IPS-NIHi7 (cell line): Measurements from ENCODE around the gene OBSCN.

Experiments
- DNase-seq: peaks from one replicate; pipeline ENCODE4 v3.0.0; 2012; ENCODE audit warnings: mixed read lengths; ENCODE audit errors: extremely low spot score

Gene OBSCN

DNA sequence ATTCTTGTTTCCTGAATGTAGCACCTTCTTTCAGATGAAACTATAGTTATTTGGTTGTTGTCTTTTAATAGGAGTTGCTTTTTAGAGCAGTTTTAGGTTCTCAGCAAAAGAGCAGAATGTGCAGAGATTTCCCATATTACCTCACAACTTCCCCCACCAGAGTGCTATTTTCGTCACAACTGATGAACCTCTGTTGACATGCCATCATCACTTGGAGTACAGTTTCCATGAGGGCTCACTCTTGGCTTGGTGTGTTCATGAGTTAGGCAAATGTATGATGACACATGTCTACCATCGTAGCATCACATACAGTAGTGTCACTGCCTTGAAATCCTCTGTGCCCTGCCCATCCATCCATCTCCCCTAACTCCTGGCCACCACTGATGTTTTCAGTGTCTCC, 38.5 kb upstream of the OBSCN start:
- DNase-seq: no peak

DNA sequence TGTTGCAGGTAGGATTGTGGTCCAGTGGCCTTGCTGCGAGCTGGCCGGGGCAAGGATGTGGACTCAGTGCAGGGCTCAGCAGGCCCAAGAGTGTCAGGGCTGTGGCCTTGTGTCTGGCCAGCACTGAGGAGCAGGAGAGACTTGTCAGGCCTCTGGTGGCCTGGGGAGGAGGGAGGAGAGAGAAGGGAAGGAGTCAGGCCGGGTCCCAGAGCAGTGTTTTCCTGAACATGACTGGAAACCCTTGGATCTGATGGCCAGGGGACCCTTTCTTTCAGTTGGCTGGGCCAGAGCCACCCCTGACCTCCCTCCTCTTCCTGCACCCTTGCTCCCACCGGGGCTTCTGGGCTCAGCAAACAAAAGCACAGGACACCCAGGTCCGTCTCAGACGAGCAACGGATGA, 37.2 kb upstream of the OBSCN start:
- DNase-seq: no peak

DNA sequence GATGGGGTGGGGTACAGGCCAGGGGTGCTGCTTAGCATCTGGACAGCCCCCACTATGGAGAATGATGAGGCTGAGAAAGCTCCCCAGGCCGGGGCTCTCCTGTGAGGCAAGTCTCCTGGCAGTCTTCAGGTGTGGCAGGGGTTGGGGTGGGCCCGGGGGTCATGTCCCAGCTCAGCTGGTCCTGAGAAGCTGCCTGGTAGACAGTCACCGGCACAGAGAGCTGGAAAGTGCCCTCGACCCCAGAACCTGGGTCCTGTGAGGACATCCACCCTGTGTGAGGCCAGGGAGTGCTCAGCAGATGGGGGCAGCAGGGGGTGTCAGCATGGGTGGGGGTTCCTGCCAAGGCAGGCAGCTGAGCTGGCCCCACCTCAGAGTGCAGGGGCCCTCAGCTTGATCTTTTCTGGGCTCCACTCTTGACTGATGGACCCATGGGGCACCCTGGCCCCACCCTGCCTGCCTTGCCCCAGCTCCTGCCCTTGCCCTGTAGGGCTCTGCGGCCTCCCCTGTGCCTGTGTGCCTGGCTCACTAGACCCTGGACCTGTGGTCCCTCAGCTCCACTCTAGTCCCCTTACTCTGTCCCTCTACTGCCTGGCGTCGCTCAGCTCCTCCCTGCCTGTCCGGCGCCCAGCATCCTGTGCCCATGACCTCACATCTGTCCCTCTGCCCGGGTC, 36.5 kb upstream of the OBSCN start:
- no peak for DNase-seq

DNA sequence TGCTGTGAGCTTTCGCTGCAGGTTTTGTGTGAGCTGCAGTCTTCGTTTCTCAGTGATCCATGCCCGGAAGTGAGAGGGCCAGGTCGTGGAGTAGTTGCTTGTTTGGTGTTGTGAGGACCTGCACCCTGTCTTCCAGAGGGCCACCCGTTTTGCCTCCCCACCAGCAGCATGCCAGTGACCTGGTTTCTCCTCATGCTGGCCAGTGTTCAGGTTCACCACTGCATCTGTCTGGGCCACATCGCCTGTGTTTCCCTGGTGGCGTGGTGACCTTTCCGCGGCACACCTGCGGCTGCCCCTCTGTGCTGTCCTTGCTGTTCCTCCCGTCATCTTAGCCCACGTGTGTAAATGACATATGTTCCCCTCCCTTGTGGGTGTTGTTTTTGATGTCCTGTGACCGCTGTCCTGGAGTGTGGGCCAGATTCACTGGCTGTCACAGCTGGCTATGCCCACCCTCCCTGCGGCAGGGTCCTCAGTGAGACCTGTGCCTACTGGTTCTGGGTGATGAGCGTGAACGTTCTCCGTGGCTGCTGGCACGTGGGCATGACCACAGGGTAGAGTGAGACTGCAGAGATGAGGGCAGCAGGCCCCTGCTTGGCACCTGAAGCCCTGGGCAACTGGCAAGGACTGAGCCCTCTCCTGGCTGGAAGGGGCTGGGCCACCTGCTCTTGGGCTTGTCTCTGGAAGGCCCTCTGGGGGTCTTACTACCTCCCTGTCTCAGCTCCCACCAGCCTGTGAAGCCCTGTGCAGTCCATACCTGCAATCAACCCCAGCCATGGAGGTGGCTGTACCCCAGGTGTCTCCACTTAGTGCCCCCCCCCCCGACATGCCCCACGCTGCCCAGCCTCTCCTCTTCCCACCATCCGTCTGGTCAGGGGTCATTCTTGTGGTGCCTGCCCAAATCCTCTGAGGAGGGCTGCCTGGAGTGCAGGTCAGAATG, 35.0 kb upstream of the OBSCN start:
- no peak for DNase-seq

DNA sequence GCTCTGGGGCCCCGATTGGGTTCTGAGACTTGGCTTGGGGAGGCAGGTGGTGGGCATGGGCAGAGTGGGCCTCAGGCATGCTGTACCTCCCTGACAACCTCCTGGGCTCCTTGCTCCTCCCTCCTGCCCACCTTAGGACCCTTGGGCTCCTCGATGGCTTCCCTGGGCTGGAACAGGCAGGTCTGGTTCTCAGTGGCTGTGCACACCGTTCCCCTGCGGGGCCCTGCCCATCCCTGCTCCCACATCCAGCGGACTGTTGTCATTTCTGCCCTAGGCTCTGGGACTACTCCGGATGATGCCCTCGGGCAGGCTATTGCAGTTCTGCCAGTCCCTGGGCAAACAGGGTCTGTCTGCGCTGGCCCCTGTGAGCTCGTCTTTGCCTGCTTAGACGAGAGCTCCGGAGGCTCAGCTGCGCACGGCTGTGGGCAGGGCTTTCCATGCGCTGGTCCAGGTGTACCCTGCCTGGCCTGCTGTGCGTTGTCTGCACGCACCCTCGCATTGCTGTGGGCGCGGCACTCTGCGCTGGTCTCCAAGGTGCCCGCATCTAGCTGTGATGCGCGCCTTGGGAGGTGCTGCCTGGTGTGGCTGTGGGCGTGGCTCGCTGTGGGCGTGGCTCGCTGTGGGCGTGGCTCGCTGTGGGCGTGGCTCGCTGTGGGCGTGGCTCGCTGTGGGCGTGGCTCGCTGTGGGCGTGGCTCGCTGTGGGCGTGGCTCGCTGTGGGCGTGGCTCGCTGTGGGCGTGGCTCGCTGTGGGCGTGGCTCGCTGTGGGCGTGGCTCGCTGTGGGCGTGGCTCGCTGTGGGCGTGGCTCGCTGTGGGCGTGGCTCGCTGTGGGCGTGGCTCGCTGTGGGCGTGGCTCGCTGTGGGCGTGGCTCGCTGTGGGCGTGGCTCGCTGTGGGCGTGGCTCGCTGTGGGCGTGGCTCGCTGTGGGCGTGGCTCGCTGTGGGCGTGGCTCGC, 34.0 kb upstream of the OBSCN start:
- DNase-seq: peak; percentile 66

DNA sequence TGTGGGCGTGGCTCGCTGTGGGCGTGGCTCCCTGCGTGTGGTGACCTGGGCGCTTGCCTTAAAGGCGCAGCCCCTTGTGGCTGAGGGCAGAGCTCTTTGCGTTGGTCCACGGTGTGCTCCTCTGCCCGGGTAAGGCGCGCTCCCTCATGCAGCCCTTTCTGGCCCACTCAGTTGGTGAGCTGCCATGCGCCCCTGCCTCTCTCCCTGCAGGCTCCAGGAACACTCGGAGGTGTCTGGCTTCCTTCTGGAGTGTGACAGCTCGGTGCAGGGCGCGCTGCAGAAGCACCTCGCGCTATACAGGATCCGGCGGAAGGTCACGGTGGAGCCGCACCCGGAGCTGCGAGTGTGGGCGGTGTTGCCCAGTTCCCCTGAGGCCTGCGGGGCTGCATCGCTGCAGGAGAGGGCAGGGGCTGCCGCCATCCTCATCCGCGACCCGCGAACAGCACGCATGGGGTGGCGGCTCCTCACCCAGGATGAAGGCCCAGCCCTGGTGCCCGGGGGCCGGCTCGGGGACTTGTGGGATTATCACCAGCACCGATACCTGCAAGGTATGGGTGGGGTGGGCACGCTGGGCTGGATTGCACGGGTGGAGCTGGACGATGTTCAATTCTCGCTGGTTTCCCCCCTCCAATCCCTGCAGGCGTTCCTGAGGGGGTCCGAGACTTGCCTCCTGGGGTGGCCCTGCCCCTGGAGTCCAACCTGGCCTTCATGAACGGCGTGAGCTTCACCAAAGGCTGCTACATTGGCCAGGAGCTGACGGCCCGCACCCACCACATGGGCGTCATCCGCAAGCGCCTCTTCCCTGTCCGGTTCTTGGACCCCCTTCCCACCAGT, 33.1 kb upstream of the OBSCN start:
- DNase-seq: peak; percentile 94

DNA sequence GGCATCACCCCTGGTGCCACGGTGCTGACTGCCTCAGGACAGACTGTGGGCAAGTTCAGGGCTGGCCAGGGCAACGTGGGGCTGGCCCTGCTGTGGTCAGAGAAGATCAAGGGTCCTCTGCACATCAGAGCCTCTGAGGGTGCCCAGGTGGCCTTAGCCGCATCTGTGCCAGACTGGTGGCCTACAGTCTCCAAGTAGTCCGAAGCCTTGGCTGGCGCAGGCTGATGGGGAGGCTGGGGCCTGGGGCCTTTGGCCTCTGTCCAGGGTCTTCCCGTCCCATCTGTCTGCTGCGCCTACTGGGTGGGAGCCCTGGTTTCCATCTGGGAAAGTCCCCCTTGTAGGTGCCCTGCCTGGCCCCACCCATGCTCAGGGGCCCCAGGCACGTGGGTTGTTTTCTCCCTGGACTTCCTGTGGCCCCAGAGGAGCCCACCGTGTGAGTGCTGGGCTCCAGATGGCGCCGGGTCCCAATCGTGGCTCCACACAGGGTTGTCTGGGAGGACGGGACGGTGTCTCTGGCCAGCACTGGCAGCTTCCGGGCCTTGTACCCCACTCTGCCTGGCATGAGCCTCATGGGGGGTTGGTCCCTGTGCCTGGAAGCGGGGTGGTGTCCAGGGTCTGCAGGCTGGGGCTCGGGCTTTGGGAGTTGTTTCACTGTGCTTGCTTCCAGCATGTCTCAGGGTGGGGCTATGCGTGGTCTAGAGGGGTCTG, 32.4 kb upstream of the OBSCN start:
- no peak for DNase-seq

DNA sequence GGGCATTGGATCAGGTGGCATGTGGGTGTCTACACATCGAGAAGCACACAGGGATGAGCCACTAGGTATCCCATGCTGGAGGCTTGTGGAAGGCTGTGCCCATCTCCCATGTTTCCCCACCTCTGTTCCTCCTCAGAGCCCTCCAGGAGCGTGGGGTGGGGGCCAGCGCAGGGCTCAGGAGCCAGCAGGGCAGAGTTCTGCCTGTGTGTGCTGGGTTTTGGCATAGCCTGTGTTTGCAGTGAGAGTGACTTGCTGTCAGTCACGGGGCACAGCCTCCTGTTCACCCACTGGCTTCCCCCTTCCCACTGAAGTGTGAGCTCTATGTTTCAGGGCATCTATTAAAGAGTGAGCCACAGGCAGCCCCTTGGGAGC, 31.8 kb upstream of the OBSCN start:
- DNase-seq: no peak

DNA sequence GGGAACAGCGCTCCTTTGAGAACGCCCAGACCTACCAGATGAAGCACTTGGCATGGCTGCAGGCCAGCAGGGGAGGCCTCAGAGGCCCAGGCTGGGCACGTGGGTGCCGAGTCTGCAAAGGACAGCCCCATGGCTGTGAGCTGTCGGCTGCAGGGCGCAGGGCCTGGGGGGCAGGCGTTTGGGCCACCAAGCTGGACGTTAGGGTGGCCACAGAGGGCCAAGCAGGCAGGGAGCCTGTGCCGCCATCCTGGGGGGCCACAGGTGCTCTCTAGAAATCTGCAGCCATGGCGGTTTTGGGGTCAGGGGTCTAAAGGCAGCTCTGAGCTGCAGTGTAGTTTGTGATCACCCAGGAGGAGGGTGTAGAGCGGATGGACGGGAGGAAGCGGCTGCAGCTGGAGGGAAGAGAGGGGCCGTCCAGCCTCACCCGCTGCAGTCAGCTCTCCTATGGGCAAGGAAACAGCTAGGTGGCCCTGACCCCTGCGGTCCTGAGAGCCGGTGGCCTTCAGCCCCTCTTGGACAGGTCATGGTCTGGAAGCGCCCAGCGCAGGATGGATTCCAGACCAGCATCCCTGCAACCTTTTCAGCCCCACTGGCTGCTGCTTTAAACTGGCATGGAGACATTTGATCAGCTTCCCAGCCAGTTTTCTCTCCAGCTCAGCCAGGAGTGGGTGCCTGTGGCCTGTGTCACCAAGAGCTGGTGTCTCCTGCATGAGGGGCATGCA, 31.2 kb upstream of the OBSCN start:
- DNase-seq: no peak

DNA sequence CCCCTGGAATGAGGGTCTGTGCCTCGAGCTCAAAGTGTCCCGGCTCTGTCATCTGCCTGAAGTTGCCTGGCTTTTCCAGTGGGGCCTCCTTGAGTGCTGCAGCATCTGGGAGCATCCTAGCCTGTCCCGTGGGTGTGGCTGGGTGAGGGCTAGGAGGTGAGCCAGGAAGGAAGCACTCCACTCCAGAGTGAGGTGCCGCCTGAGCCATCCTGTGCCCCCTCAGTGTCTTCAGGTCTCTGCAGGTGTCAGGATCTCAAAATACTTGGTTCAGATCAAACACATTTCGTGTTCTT, 30.7 kb upstream of the OBSCN start:
- DNase-seq: no peak

DNA sequence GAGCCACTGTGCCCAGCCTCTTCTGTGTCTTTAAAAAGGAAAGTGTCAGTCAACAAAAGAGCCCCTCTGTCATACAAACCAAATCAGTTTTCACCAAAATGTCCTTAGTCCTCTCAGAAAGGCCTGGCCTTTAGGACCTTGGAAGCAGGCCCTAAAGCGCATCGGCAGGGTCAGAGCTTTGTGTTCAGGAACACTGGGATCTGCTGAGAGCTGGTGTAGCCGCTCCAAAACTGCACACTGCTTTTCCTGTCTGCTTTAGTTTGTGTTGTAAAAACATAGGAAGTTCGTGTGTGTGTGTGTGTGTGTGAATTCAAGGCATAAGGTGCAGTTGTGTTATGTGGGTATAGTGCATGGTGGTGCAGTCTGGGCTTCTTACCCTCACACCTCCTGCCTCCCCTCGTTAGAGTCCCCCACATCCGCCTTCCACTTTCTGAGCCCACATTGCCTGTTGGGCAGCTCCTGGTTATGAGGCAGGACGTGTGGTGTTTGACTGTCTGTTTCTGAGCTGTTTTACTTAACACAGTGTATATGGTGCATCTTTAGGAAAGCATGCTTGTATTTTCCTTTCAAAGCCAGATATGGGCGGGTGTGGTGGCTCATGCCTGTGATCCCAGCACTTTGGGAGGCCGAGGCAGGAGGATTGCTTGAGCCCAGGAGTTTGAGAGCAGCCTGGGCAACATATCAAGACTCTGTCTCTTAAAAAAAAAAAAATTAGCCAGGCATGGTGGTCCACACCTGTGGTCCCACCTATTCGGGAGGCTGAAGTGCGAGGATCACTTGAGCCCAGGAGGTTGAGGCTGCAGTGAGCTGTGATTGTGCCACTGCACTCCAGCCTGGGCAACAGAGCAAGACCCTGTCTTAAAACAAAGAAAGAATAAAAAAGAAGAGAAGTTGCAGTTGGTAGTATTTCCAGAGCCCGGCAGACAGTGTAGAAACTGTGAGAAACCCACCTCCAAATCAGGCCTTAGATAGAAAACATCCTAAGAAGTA, 29.8 kb upstream of the OBSCN start:
- no peak for DNase-seq

DNA sequence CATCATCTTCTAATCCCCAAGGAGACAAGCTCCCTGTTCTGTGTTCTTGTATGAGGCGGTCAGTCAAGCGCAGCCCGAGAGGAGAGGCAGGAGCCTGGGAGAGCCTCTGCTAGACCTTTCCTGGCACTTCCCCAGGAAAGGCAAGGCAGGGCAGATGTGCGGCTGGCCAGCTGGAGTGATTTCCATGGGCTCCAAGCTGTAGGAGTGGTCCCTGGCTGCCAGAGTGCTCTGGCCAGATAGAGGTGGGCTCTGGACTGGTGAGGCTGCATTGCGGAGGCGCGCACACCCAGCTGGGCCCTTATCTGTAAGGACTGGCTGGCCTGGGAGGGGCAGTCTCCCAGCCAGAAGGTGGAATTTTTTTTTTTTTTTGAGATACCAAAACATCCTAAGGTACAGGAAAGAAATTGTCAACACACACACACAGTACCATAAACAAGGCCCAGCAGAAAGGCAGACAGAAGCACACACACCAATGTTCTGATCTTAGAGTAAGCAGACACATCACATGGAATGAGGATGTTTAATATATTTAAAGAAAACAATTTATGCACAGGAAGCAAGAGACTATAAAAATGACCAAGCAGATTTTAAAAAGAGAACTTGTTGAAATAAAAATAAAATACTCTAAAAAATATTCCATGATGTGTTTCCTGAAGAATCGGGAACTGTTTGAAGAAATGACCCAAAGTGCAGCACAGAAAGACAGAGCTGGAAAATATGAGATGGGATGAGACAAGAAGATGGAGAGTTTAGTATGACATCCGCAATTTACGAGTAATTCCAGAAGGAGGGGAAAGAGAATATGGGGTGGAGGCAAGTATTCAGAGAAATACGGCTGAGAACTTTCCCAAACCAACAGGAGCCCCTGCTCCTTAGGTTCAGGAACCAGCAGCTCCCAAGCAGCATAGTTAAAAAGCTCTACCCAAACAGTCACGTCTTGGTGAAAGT, 28.8 kb upstream of the OBSCN start:
- no peak for DNase-seq

DNA sequence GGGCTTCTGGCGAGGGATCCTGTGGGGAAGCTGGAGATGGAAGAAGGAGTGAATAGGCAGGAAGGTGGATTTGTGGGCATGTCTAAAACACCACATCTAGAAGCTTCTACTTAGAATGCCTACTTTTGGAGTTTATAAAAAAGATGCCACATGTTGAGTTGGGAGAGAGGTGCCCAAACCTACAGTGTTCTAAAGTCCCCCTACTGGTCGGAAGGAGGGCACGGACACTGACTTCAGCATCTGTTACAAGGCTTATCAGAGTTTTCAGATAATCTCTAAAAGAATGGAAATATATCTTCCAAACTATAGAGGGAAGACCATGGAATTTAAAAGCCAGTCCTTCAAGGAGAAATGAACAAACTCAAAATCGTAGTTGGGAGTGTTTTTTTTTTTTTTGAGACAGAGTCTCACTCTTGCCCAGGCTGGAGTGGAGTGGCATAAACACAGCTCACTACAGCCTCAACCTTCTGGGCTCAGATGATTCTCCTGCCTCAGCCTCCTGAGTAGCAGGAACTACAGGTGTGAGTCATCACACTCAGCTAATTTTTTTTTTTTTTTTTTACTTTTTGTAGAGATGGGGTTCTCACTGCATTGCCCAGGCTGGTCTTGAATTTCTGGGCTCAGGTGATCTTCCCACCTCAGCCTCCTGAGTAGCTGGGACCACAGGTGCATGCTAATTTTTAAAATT, 27.4 kb upstream of the OBSCN start:
- no peak for DNase-seq

DNA sequence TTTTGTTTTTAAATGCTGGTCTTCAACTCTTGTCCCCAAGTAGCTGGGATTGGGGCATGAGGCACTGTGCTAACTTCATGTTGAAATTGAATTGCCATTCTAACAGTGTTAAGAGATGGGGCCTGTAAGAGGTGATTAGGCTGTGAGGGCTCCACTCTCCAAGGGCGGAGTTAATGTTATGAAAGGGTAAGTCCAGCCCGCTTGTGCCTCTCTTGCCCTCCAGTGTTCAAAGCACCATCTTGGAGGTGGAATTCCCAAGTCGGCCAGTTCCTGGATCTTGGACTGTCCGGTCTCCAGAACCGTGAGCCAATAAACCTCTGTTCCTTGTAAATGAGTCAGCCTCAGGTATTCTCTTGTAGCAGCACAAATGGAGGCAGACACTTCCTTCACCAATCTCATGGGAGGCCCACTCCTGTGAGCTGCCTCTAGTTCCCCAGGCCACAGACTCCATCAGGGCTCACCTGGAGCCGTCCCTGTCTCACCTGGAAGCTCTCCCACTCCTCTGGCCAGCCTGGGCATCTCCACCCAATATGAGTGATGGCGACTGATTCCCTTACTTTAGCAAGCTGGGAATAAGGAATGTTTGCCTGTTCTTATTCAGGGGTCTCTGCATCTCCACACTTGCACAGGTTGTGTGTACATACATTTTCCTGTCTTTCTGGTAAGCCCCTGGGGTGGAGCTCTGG, 26.7 kb upstream of the OBSCN start:
- DNase-seq: no peak

DNA sequence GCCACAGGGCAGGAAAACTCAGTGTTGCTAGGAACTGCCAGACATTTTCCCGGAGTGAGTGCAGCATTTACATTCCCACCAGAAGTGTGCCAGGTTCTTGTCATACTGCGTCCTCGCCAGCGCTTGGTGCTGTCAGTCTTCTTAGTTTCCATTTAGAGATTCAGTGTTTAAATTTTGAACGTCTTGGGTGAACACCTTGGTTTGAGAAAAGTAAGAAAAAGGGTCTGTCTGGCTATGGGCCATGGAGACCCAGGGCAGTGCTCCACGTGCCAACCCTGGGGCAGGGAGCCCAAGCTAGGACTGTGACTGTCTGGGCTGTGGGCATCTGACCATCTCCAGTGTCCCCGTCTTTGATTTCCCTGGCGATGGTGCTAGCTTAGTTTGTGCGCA, 26.2 kb upstream of the OBSCN start:
- no peak for DNase-seq

DNA sequence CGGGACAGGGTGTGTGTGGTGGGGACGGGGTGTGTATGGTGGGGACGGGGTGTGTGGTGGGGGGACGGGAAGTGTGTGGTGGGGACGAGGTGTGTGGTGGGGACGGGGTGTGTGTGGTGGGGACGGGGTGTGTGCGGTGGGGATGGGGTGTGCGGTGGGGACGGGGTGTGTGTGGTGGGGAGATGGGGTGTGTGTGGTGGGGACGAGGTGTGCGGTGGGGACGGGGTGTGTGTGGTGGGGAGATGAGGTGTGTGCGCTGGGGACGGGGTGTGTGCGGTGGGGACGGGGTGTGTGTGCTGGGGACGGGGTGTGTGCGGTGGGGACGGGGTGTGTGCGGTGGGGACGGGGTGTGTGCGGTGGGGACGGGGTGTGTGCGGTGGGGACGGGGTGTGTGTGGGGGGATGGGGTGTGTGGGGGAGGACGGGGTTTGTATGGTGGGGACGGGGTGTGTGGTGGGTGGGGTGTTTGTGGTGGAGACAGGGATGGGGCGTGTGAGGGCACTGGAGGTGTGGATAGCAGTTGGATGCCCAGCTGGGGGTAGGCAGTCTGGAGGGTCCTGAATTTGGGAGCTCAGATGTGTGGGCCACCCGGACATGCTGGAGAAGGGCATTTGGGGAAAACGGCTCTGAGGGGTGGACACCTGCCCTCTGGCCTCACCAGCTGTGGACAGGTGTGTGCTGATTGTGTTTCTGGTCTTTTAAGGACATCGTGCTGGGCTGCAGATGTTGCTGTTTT, 25.4 kb upstream of the OBSCN start:
- DNase-seq: no peak
